IPS-NIHi7 (cell line): ENCODE data around the gene MIAT.
"Not testable (repeated sequence)": the region's sequence is repeated elsewhere in the genome, so short reads cannot be mapped to it uniquely, and the experiment has no call there.

ENCODE experiments used
- DNase-seq: peaks from one replicate; pipeline ENCODE4 v3.0.0; 2012; ENCODE audit warnings: mixed read lengths; ENCODE audit errors: extremely low spot score

Gene MIAT

DNA sequence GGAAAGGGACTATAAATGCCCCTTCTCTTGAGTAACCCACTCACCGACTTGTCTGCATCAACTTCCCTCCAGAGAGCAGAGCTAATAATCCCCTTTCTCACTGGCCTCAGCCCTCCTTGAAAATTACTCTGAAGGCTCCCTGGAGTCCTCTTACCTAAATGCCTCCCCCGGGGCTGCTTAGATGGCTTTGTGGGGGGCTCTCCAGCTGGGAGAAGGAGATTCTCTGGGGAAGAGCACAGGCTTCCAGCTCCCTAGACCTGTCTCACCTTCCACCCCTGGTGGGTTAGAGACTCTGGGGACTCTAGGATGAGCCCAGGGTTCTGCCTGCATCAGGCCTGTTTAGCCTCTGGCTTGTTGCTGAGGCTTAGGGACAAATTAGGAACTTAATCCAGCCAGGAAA is 39.8 kb downstream of the MIAT start:
- no peak for DNase-seq

DNA sequence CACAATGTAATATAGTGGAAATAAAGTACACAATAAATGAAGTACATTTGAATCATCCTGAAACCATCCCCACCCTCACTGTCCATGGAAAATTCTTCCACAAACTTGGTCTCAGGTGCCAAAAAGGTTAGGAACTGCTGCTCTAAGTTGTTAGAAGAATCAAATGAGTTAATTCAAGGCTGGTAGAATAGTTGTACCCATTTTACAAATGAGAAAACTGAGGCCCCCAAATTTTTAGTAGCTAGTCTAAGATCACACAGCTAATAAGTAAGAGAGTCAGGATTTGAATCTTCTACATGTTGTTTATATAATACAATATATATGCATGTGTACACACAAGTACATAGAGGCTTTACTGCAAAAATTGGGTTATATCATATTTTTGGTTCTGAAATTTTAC is 43.1 kb downstream of the MIAT start:
- DNase-seq: no peak

DNA sequence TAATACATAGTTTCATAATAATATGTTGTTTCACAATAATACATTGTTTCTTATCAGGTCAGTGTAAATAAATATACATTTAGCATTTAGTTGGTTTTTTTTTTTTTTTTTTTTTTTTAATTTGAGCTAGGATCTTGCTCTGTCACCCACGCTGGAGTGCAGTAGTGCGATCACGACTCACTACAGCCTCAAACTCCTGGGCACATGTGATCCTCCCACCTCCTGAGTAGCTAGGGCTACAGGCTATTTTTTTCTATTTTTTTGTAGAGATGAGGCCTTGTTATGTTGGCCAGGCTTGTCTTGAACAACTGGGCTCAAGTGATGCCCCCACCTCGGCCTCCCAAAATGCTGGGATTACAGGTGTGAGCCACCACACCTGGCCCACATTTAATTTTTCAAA is 43.5 kb downstream of the MIAT start:
- no peak for DNase-seq

- DNase-seq: no peak
These were observed 43.9 kb downstream of the MIAT start for GRCh38 chr22:26701323-26701722.

DNA sequence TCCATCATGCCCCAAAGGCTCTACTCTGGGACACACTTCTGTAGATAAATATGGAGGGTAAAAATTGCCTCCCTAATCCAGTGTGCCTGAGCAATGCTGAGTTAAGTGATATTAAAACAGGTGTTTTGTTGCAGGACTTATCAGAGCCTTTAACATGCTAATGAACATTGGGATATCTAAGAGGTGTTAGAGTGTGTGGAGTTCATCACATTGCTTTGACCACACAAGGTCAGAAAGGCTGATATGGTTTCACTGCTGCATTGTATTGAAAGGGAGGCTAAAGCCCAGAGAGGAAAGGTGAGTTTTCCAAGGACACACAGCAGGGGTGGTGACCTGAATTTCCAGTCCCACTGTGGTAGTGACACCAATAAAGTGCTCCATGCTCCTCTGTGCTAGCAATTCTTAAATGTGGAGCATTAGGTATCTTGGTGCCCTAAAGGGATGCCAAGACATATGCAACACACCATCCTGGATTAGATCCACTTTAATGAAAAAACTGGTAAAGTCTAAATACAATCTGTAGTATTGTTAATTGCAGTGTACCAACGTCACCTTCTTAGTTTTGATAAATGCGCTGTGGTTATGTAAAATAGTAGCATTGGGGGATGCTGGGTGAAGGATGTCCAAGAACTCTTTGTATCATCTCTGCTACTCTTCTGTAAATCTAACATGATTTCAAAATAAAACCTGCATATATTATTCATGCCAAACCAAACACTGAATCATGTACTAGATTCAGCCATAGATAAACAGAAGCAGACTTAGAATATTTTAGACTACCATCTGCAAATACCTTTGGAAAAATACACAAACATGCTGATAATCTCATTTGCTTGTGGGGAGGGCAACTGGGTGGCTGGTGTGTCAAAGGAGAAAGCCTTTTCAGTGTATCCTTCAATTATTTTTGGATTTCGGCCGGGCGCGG is 45.8 kb downstream of the MIAT start:
- DNase-seq: no peak

GRCh38 chr22:26705379-26705778 is 48.0 kb downstream of the MIAT start:
- not testable (repeated sequence) for DNase-seq

DNA sequence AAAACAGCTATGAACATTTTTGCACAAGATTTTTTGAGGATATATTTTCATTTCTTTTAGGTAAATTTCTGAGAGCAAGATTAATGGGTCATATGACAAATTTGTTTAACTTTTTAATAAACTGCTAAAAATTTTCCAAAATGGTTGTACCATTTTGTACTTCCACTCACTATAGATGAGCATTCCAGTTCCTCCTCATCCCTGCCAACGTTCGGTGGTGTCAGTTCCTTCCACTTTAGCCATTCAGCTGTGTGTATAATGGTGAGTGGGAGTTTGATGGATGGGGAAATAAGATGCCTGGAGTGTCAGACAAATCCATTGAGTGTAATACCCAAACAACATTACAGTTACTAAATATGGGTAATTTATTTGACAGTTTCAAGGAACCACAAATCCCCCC is 49.7 kb downstream of the MIAT start:
- DNase-seq: no peak

DNA sequence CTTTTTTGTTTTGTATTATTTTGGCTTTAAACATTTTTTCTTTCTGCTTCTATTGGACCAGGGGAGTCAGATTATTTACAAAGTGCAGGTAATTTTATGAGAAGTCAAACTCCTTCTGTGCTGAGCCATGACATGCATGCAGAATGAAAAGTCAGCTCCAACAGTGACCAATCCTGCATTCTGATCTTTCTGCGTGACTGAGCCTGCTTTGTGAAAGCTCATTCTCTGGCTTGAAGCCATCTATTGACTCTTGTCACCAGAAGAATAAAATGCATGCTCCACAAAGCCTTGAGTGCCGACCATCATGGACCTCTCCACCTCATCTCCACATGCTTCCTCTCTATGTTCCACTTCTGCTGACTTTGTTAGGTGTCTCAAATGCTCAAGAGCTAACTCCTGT is 50.2 kb downstream of the MIAT start:
- no peak for DNase-seq

GRCh38 chr22:26708256-26709009 is 51.0 kb downstream of the MIAT start:
- DNase-seq: no peak

- no peak for DNase-seq
These were observed 52.4 kb downstream of the MIAT start for GRCh38 chr22:26709617-26710390.

DNA sequence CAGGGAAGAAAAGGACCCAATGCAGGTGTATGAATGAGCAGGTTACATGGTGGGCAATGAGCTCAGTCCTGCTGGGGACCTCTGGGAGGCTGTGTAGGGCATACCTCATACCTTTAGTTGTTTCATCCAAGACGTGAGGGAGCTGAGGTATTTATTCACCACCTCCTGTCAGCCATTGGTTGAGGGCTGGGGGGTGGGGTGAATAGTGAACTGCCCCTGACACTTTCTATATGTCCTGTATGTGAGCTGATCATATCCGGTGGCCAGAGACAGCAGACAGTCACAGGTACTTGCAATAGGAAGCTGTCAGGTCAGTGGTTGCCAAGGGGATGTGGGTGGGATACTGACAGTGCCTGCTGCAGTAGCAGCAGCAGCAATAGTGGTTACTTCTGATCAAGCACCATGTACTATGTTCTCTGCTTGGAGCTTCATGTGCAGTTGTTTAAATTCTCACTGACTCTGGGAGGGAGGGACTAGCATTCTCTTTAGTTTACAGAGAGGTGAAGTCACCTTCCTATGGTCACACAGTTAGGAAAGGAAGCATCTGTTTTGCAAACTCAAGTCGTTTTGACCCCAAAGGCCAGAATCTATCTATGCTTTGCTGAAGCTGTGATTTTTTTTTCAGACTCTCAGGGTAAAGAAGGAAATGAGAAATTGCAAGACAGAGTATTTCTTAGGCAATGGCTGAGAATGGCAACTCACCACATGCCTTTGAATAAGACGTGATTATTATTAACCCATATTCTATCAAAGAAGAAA is 54.0 kb downstream of the MIAT start:
- no peak for DNase-seq

GRCh38 chr22:26712158-26712557 is 54.8 kb downstream of the MIAT start:
- DNase-seq: no peak

GRCh38 chr22:26713823-26714449 is 56.5 kb downstream of the MIAT start:
- no peak for DNase-seq

DNA sequence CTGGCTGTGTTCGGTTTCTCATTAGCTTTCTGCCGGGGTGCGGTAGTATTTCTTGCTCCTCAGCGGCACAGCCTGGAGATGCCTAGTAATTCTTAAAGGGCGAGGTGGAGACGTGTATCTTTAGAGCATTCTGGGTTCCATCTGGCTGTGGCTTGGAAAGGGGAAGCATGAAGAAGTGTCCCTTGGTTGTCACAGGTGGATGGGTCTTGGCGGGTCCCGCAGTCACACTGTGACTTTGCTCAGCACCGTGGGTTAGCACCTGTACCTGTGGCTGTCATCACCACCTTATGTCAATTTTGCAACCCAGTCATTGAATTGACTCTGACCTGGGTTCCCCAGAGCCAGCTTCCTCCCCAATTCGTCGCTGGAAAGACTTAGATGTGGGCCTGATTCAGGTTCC is 57.6 kb downstream of the MIAT start:
- DNase-seq: no peak

GRCh38 chr22:26715392-26715936 is 58.1 kb downstream of the MIAT start:
- DNase-seq: no peak

GRCh38 chr22:26718488-26718887 is 61.1 kb downstream of the MIAT start:
- no peak for DNase-seq

GRCh38 chr22:26718905-26719304 is 61.5 kb downstream of the MIAT start:
- DNase-seq: no peak

DNA sequence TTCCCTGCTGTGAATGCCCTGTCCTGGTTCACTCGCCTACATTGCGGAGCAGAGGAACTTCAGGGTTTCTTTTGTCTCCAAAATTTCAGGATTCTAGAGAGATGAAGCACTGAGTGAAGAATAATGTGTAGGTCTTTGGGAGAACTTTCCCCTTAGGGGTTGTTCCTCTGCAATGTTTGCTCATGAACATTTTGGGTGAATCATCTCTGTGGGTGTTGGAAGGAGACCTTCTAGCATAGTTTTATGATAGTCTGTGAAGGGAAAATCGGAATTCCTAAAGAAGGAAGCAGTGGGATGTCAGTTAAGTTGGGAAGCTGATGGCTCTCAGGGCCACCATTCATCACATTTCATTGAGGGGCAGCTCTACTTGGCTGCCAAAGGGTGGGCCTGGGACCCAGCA is 64.8 kb downstream of the MIAT start:
- no peak for DNase-seq

DNA sequence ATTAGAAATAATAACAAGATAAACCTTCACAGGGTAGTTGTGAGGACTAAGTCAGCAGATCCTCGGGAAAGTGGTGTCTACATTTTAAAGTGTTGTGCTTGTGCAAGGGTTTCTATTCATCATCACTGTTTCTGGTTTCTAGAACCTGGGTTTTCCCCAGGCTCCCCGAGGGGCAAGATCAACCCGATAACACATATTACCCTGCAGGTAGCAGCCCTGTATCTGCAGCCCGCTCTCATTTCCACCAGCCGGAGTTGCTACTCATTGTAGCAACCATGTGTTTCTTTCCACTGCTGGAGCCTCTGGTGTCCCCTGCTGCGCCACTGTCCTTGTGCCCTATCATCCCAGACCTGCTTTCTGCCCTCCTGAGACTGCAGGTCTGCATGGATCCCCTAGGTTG is 67.0 kb downstream of the MIAT start:
- DNase-seq: no peak

DNA sequence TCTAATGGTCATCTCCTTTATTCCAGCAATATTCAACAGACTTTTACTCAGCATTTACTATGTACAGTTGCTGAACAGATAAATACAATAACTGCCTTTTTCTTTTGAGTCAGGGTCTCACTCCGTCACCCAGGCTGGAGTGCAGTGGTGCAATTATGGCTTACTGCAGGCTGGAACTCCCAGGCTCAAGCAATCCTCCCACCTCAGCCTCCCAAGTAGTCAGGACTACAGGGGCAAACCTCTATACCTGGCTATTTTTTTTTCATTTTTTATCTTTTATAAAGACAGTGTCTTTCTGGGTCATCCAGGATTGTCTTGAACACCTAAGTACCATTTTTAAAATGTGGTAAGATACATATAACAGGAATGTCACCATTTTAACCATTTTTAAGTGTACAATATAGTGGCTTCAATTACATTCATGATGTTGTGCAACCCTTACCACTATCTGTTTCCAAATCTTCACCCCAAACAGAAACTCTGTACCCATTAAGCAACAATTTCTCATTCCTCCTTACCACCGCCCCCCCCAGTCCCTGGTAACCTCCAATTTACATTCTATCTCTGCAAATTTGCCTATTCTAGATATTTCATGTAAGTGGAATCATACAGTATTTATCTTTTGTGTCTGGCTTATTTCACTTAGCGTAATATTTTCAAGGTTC is 67.8 kb downstream of the MIAT start:
- no peak for DNase-seq
